HCT116 (cell line): Measurements from ENCODE around the gene SMG6. TPM values are rescaled to one million over a fixed set of nuclear protein-coding genes. Genes with fewer than 3 reads are reported as not detected.

Experiments
- ATAC-seq: fragments of 200-7000 bp; cut with Tn5 transposase; 2 replicates; pipeline ENCODE4 v1.9.1; 2020; ENCODE audit warnings: mild to moderate bottlenecking, moderate library complexity
- BruUV-seq: library from RNA; stranded (reverse); fragments of 400-500 nt; replicated peaks from 2 replicates; lab custom pipeline; 2021; lab: Mats Ljungman, UMichigan
- CTCF ChIA-PET: fragments of 300-600 bp; sonication (Branson Sonifier 250); formaldehyde crosslinking; loops from one replicate; lab custom pipeline; 2021; ENCODE audit warnings: antibody characterized with exemption; lab: Charles Lee
- POLR2A ChIA-PET: fragments of 300-600, 350-600 bp; sonication (Branson Sonifier 250); formaldehyde crosslinking; loops from one replicate; lab custom pipeline; 2021; ENCODE audit warnings: antibody characterized with exemption; lab: Charles Lee
- RAD21 ChIA-PET, 2 experiments: fragments of 300-600 bp; sonication (Branson Sonifier 250); formaldehyde crosslinking; loops; one replicate each; lab custom pipeline; 2023; ENCODE audit warnings: low total read pairs in 2 of 2; ENCODE audit not compliant: uncharacterized antibody in 2 of 2, unreplicated experiment in 2 of 2, low non-redundant PET in 1 of 2; lab: Charles Lee
- DNase-seq: peaks from one replicate; pipeline ENCODE4 v3.0.0-alpha.2; 2010; ENCODE audit warnings: low read depth, low spot score
- H2AFZ ChIP-seq: fragments of 200-600 bp; shearing (Covaris generic), sonication (generic); 2 replicates; pipeline ENCODE4 v1.6.1; 2017; ENCODE audit warnings: low read depth, mixed run types, mixed read lengths, antibody characterized with exemption, low read length; ENCODE audit not compliant: poor library complexity, severe bottlenecking
- H3K27ac ChIP-seq: 2 replicates; pipeline ENCODE4 v1.5.1; 2012; ENCODE audit warnings: low read depth, low read length
- H3K27me3 ChIP-seq: fragments of 200-600 bp; sonication (generic); 2 replicates; pipeline ENCODE4 v1.6.1; 2016; ENCODE audit warnings: mixed run types, low read length, mixed read lengths; ENCODE audit not compliant: insufficient read depth
- H3K36me3 ChIP-seq, 2 experiments: fragments of 200-500 bp in 1 of 2; fragments of 200-600 bp in 1 of 2; sonication (Bioruptor generic) in 1 of 2; sonication (generic) in 1 of 2; 2 replicates each; pipeline versions ENCODE4 v1.5.1 to v1.6.1; 2014 to 2016; ENCODE audit warnings: low read length in 2 of 2, inconsistent platforms in 1 of 2, mixed read lengths in 1 of 2, mixed run types in 1 of 2; ENCODE audit not compliant: insufficient read depth in 2 of 2, control insufficient read depth in 1 of 2
- H3K4me1 ChIP-seq, 2 experiments: fragments of 200-600 bp in 1 of 2; sonication (generic) in 1 of 2; 2 replicates each; pipeline versions ENCODE4 v1.5.1 to v1.6.1; 2012 to 2017; ENCODE audit warnings: low read length in 2 of 2, inconsistent platforms in 1 of 2, mild to moderate bottlenecking in 1 of 2, mixed read lengths in 1 of 2, mixed run types in 1 of 2, moderate library complexity in 1 of 2; ENCODE audit not compliant: insufficient read depth in 2 of 2, control insufficient read depth in 1 of 2
- H3K4me2 ChIP-seq: fragments of 200-600 bp; sonication (generic); 2 replicates; pipeline ENCODE4 v1.6.1; 2017; ENCODE audit warnings: mixed run types, low read length, mixed read lengths
- H3K4me3 ChIP-seq, 2 experiments: fragments of 200-600 bp in 1 of 2; sonication (generic) in 1 of 2; replicated peaks in 1 of 2; 2 replicates each; pipeline ENCODE4 v1.5.1; 2011 to 2016; ENCODE audit warnings: low read length in 2 of 2, control low read depth in 1 of 2, low read depth in 1 of 2, mild to moderate bottlenecking in 1 of 2, mixed read lengths in 1 of 2, mixed run types in 1 of 2
- H3K79me2 ChIP-seq: fragments of 200-600 bp; sonication (generic); 2 replicates; pipeline ENCODE4 v1.6.1; 2017; ENCODE audit warnings: mild to moderate bottlenecking, mixed run types, low read length, moderate library complexity, mixed read lengths; ENCODE audit not compliant: insufficient read depth
- H3K9ac ChIP-seq: fragments of 200-600 bp; sonication (generic); 2 replicates; pipeline ENCODE4 v1.6.1; 2016; ENCODE audit warnings: low read length, mixed read lengths
- H3K9me2 ChIP-seq: fragments of 200-600 bp; sonication (generic), shearing (Covaris generic); 2 replicates; pipeline ENCODE4 v1.6.1; 2017; ENCODE audit warnings: mixed run types, mild to moderate bottlenecking, moderate library complexity; ENCODE audit not compliant: insufficient read depth
- H3K9me3 ChIP-seq, 2 experiments: fragments of 200-500 bp in 1 of 2; fragments of 200-600 bp in 1 of 2; sonication (Bioruptor generic) in 1 of 2; sonication (generic) in 1 of 2; 2 replicates each; pipeline ENCODE4 v1.6.1; 2014 to 2017; ENCODE audit warnings: low read length in 2 of 2, mixed read lengths in 2 of 2, inconsistent platforms in 1 of 2, low read depth in 1 of 2, mild to moderate bottlenecking in 1 of 2, mixed run types in 1 of 2, moderate library complexity in 1 of 2; ENCODE audit not compliant: control insufficient read depth in 1 of 2, insufficient read depth in 1 of 2
- H4K20me1 ChIP-seq: fragments of 200-600 bp; sonication (generic), shearing (Covaris generic); 2 replicates; pipeline ENCODE4 v1.6.1; 2017; ENCODE audit warnings: mixed run types, mild to moderate bottlenecking, moderate library complexity; ENCODE audit not compliant: insufficient read depth
- CEBPB ChIP-seq: IDR thresholded peaks from 2 replicates; pipeline ENCODE4 v1.6.1; 2012; ENCODE audit warnings: low read depth
- FOSL1 ChIP-seq: IDR thresholded peaks from 2 replicates; pipeline ENCODE4 v1.6.1; 2012; ENCODE audit warnings: low read depth
- RAD21 ChIP-seq: IDR thresholded peaks from 2 replicates; pipeline ENCODE4 v1.6.1; 2012; ENCODE audit warnings: low read depth, mild to moderate bottlenecking
- SP1 ChIP-seq: IDR thresholded peaks from 2 replicates; pipeline ENCODE4 v1.6.1; 2012; ENCODE audit warnings: low read depth
- SRF ChIP-seq: IDR thresholded peaks from 2 replicates; pipeline ENCODE4 v1.6.1; 2012; ENCODE audit warnings: low read depth
- YY1 ChIP-seq: IDR thresholded peaks from 2 replicates; pipeline ENCODE4 v1.6.1; 2011; ENCODE audit warnings: low read length, low read depth, moderate library complexity, mild to moderate bottlenecking; ENCODE audit not compliant: insufficient replicate concordance; ENCODE audit errors: extremely low read depth
- ZFX ChIP-seq: fragments of 450-650 bp; IDR thresholded peaks from 2 replicates; pipeline ENCODE4 v1.6.1; 2017
- intact Hi-C: fragments of 100-400 bp; cut with micrococcal nuclease; formaldehyde crosslinking; loops from 2 replicates; pipeline ENCODE4 v1.10.0; 2022
- total RNA-seq: library from RNA; stranded (reverse); gene quantifications from one replicate; pipeline ENCODE4 v1.2.1, GENCODE V29; 2021; ENCODE audit not compliant: unreplicated experiment
- TF ChIP-seq, protein P1 (sequence below): IDR thresholded peaks from 2 replicates; pipeline ENCODE4 v1.6.1; 2012; ENCODE audit warnings: low read depth

The SMG6 gene
- total RNA-seq, 1 experiment from 2014 or later: 23.1 TPM

DNA sequence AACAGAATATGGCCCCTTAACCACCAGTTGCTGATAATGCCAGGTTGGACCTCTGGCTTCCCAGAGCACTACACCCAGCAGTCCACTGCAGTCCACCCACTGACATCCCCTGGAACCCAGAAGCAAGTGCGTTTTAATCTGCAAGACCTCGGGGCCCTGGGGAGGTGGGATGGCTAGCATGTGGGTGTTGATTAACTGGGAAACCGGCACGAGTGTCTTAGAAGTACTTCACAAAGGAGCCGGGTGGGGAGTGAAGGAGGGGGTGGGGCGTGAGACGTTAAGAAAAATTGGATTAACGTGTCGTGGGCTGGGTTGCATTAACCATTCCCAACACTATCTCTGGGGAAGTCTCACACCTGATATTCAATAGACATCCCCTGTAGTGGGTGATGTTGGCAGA, 254.8 kb downstream of the SMG6 start (continued):
- TF ChIP-seq YY1: no peak

DNA sequence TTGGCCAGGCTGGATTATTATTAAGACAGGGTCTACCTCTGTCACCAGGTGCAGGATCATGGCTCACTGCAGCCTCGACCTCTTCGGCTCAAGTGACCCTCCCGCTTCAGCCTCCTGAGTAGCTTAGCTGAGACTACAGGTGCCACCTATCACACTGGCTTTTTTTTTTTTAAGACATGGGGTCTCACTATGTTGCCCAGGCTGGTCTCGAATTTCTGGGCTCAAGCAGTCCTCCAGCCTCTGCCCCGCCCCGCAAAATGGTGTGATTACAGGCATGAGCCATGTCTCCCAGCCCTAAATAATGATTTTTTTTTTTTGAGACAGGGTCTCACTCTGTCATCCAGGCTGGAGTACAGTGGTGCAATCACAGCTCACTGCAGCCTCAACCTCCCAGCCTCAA, 256.0 kb downstream of the SMG6 start:
- ChIA-PET RAD21 (no interaction called here), CTCF (no interaction called here), POLR2A (no interaction called here)
- DNase-seq: no peak
- Histone ChIP-seq H2AFZ (no peak overlapping the region), H4K20me1 (no peaks in the 10 kb centered on the region), H3K9me2 (no peaks in the 10 kb centered on the region), H3K9ac (no peak overlapping the region), H3K9me3 (no peaks in the 10 kb centered on the region), H3K27ac (no peak overlapping the region), H3K36me3 (0 out of 4 replicates have a peak, but pooled peaks cover 0 to 3% of the 10 kb centered on the region in 2 experiments), H3K79me2 (peaks cover 16% of the 10 kb centered on the region; the same call in 1 of the 2 replicates), H3K4me1 (peaks cover 22 to 51% of the 10 kb centered on the region in 2 experiments), H3K4me3 (no peak overlapping the region), H3K27me3 (no peaks in the 10 kb centered on the region), H3K4me2 (no peak overlapping the region)
- TF ChIP-seq SP1 (no peak), ZFX (no peak), SRF (no peak), YY1 (no peak), RAD21 (no peak), FOSL1 (no peak), CEBPB (no peak)
- TF ChIP-seq, protein P1, sequence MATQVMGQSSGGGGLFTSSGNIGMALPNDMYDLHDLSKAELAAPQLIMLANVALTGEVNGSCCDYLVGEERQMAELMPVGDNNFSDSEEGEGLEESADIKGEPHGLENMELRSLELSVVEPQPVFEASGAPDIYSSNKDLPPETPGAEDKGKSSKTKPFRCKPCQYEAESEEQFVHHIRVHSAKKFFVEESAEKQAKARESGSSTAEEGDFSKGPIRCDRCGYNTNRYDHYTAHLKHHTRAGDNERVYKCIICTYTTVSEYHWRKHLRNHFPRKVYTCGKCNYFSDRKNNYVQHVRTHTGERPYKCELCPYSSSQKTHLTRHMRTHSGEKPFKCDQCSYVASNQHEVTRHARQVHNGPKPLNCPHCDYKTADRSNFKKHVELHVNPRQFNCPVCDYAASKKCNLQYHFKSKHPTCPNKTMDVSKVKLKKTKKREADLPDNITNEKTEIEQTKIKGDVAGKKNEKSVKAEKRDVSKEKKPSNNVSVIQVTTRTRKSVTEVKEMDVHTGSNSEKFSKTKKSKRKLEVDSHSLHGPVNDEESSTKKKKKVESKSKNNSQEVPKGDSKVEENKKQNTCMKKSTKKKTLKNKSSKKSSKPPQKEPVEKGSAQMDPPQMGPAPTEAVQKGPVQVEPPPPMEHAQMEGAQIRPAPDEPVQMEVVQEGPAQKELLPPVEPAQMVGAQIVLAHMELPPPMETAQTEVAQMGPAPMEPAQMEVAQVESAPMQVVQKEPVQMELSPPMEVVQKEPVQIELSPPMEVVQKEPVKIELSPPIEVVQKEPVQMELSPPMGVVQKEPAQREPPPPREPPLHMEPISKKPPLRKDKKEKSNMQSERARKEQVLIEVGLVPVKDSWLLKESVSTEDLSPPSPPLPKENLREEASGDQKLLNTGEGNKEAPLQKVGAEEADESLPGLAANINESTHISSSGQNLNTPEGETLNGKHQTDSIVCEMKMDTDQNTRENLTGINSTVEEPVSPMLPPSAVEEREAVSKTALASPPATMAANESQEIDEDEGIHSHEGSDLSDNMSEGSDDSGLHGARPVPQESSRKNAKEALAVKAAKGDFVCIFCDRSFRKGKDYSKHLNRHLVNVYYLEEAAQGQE: no peak
- no peak for ATAC-seq
- intact Hi-C loops: no loop called here
- BruUV-seq: no TSS peak
